ENCODE results near the gene SH3RF2.

The SH3RF2 gene

GRCh38 chr5:145969714-145970092 lies 33.3 kb downstream of the SH3RF2 start:
- no peak for TF ChIP-seq FOXP2 (optimal IDR thresholded peaks at IDR 0.05; ENCODE audit: borderline replicate concordance, extremely low read depth, extremely low read length, insufficient read depth)
- TF ChIP-seq TAF1 (IDR thresholded peaks at IDR 0.05; ENCODE audit: borderline replicate concordance, insufficient read depth, low read length): no peak
- TF ChIP-seq REST (IDR thresholded peaks at IDR 0.05; ENCODE audit: insufficient read depth in 1 of 2, low read depth in 2 of 2, low read length in 2 of 2): no peak
- no peak for TF ChIP-seq SIN3A (IDR thresholded peaks at IDR 0.05; ENCODE audit: borderline replicate concordance, insufficient read depth, low read length)
- TF ChIP-seq POLR2AphosphoS5 (IDR thresholded peaks at IDR 0.05; ENCODE audit: low read depth, low read length): no peak

GRCh38 chr5:145971108-145971507 lies 34.7 kb downstream of the SH3RF2 start:
- TF ChIP-seq TAF1 (IDR thresholded peaks at IDR 0.05; ENCODE audit: borderline replicate concordance, insufficient read depth, low read length): no peak
- TF ChIP-seq FOXP2 (optimal IDR thresholded peaks at IDR 0.05; ENCODE audit: borderline replicate concordance, extremely low read depth, extremely low read length, insufficient read depth): no peak
- TF ChIP-seq POLR2AphosphoS5 (IDR thresholded peaks at IDR 0.05; ENCODE audit: low read depth, low read length): no peak
- TF ChIP-seq SIN3A (IDR thresholded peaks at IDR 0.05; ENCODE audit: borderline replicate concordance, insufficient read depth, low read length): no peak
- TF ChIP-seq REST (IDR thresholded peaks at IDR 0.05; ENCODE audit: insufficient read depth in 1 of 2, low read depth in 2 of 2, low read length in 2 of 2): no peak

- TF ChIP-seq TAF1 (IDR thresholded peaks at IDR 0.05; ENCODE audit: borderline replicate concordance, insufficient read depth, low read length) (no peak), SIN3A (IDR thresholded peaks at IDR 0.05; ENCODE audit: borderline replicate concordance, insufficient read depth, low read length) (no peak), FOXP2 (optimal IDR thresholded peaks at IDR 0.05; ENCODE audit: borderline replicate concordance, extremely low read depth, extremely low read length, insufficient read depth) (no peak), REST (IDR thresholded peaks at IDR 0.05; ENCODE audit: insufficient read depth in 1 of 2, low read depth in 2 of 2, low read length in 2 of 2) (no peak), POLR2AphosphoS5 (IDR thresholded peaks at IDR 0.05; ENCODE audit: low read depth, low read length) (no peak)
These were observed 35.3 kb downstream of the SH3RF2 start for GRCh38 chr5:145971701-145972100.

- TF ChIP-seq FOXP2 (optimal IDR thresholded peaks at IDR 0.05; ENCODE audit: borderline replicate concordance, extremely low read depth, extremely low read length, insufficient read depth) (no peak), POLR2AphosphoS5 (IDR thresholded peaks at IDR 0.05; ENCODE audit: low read depth, low read length) (no peak), REST (IDR thresholded peaks at IDR 0.05; ENCODE audit: insufficient read depth in 1 of 2, low read depth in 2 of 2, low read length in 2 of 2) (no peak), SIN3A (IDR thresholded peaks at IDR 0.05; ENCODE audit: borderline replicate concordance, insufficient read depth, low read length) (no peak), TAF1 (IDR thresholded peaks at IDR 0.05; ENCODE audit: borderline replicate concordance, insufficient read depth, low read length) (no peak)
These were observed 38.6 kb downstream of the SH3RF2 start for GRCh38 chr5:145975001-145975360.
